T47D (cell line): Measurements from ENCODE around the gene KRTAP5-10.
"Not testable (repeated sequence)": the region's sequence is repeated elsewhere in the genome, so short reads cannot be mapped to it uniquely, and the experiment has no call there.

Source experiments
- DNase-seq, 2 experiments: peaks; one replicate each; pipeline versions ENCODE4 v3.0.0 to v3.0.0-alpha.2; 2011 to 2012; ENCODE audit warnings: low read depth in 1 of 2, low spot score in 1 of 2
- JUND ChIP-seq: IDR thresholded peaks from 2 replicates; pipeline ENCODE4 v1.6.1; 2012; ENCODE audit warnings: low read depth
- in situ Hi-C: cut with HindIII; loops from 2 replicates; pipeline ENCODE4 v1.10.0; 2016; ENCODE audit warnings: low sequenced_read_pairs, low pct_unique_long_range_greater_than_20kb

KRTAP5-10 gene

GRCh38 chr11:71548716-71549151, 16.6 kb upstream of the KRTAP5-10 start:
- no peak for DNase-seq
- no peak for TF ChIP-seq JUND
- in situ Hi-C loops = no loop called here

DNA sequence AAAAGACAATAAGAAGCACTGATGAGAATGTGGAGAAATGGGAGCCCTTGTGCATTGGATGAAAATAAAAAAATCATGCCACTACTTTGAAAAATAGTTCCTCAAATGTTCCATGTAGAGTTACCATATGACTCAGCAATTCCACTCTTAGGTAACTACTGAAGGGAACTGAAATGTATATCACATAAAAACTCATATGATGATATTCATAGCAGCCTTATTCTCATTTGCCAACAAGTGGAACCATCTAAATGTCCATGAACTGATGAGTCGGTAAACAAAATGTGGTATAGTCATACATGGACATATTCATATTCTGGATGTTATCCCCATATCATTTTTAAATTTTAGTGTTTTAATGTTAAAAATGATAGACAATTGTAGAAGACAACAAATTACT, 13.7 kb upstream of the KRTAP5-10 start:
- in situ Hi-C loops = no loop called here
- DNase-seq = no peak
- TF ChIP-seq JUND = no peak

DNA sequence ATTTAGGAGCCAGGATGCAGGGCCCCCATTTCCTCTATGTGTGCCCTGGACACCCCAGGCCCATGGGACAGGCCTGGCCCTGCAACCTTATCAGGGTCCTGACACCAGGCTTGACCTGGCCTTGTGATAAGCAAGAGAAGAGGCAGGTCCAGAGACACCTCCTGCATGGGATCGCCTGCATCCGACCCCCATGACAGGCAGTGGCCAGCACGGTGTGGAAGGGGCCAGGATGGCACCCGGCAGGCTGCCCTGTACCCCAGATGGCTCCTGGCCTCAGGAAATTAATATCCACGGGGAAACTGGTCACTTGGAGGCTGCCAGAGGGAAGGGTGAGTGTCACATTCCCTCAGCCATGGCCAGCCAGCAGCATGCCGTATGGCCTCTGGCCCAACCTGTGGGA, 10.4 kb upstream of the KRTAP5-10 start:
- TF ChIP-seq JUND = no peak
- no peak for DNase-seq
- in situ Hi-C loops = no loop called here

GRCh38 chr11:71555508-71555907, 9.9 kb upstream of the KRTAP5-10 start:
- in situ Hi-C loops = no loop called here
- TF ChIP-seq JUND = no peak
- DNase-seq = no peak

DNA sequence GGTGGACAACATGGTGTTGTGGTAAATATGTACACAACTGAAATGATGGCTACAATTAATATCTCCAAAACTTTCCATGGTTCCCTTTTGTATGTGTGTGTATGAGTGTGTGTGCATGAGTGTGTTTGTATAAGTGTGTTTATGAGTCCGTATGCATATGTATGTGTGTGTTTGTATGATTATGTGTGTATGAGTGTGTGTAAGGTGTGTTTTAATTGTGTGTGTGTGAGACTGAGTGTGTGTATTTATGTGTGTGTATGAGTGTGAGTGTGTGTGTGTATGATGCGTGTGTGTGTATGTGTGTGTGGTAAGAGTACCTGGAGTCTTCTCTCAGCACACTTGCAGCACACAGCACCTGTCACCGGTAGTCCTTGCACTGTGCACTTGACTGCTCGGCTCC, 9.3 kb upstream of the KRTAP5-10 start:
- no peak for TF ChIP-seq JUND
- in situ Hi-C loops = no loop called here
- no peak for DNase-seq

DNA sequence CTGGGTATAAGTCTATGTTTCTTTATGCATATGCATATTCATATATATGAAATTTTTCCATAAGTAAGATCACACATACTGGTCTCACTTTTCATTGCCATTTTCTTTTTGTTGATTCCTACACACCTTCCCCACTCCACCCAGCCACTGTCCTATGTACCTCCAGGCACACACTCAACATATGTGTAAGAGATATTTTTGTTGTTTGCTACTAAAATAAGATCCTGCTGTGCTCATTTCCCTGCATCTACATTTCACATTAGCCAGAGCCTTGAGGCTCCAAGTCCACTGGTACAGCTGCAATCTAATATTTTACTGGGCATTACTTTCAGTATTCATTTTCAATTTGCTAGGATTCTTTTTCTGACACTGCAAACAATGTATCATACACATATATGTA, 8.1 kb upstream of the KRTAP5-10 start:
- TF ChIP-seq JUND = no peak
- no peak for DNase-seq
- in situ Hi-C loops = no loop called here

DNA sequence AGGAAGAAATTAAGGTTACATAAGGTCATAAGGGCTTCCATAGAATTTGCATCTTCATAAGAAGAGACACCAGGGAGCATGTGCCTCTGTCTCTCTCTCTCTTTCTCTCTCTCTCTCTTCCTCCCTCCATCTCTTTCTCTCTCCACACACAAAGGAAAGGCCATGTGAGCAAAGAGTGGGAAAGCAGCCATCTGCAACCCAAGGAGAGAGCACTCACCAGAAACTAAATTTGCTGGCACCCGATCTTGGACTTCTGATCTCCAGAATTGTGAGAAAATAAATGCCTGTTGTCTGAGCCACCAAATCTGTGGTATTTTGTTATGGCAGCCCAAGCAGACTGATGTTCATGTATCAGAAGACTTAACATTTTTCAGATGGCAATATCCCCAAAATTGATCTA, 6.4 kb upstream of the KRTAP5-10 start:
- no peak for DNase-seq
- in situ Hi-C loops = no loop called here
- no peak for TF ChIP-seq JUND

GRCh38 chr11:71562120-71562519, 3.2 kb upstream of the KRTAP5-10 start:
- DNase-seq = no peak
- TF ChIP-seq JUND = no peak
- in situ Hi-C loops = no loop called here

- DNase-seq = peak; percentile 54 to 71
- in situ Hi-C loops = no loop called here
- no peak for TF ChIP-seq JUND
These were observed 2.0 kb upstream of the KRTAP5-10 start for GRCh38 chr11:71563406-71563805.

GRCh38 chr11:71564430-71564829, 933 bp upstream of the KRTAP5-10 start:
- in situ Hi-C loops = no loop called here
- no peak for TF ChIP-seq JUND
- DNase-seq = no peak

DNA sequence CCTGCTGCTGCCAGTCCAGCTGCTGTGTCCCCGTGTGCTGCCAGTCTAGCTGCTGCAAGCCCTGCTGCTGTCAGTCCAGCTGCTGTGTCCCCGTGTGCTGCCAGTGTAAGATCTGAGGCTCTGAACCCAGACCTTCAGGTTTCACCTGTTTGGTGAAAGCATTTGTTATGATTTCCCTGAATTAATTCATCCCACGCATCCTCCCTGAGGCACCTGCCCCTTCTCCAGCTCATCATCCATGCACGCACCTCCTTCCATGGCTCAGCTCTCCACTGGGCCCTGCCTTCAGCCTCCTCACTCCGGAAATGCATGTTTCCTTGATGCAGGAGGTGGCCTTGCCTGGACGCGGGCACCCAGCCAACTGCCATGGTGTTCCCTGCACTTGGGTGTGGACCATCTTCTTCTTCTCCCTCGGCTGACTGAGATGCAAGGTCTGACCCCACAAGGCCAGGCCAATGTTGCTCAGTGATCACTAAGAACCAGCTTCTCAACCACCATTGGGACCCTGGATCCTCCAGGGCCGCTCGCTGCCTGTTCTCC, 788 bp downstream of the KRTAP5-10 start:
- DNase-seq = peak in 1 of 2 experiments; percentile 42
- no peak for TF ChIP-seq JUND
- in situ Hi-C loops = no loop called here

GRCh38 chr11:71566626-71567599, 1.6 kb downstream of the KRTAP5-10 start:
- in situ Hi-C loops, DNase-seq: not testable (repeated sequence)

DNA sequence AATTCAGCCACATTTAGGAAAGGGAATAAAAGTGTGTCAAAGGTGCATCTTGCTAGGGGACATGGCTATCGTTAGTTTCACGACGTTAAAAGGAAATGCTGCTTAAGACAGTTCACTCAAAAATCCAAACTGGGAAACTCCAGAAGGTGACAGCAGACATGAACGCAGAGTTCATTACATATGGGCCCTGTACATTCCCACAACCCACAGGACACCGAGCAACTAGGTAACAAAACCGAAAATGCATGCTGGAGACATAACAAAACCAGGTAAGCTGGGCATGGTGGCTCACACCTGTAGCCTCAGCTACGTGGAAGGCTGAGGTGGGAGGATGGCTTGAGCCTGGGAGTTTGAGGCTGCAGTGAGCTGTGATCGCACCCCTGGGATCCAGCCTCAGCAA, 2.3 kb downstream of the KRTAP5-10 start:
- in situ Hi-C loops, DNase-seq: not testable (repeated sequence)
